Activated CD4-positive, alpha-beta memory T cell treated with anti-CD3 and anti-CD28 coated beads, Interleukin-2, amount 10 ng/mL, durations not matched to agents 7 days and 5 days (primary cell): ENCODE measurements around the gene CACNA1I. TPM values are rescaled to one million over a fixed set of nuclear protein-coding genes. Genes with fewer than 3 reads are reported as not detected.
A peak's percentile ranks its signal among the peaks of the same experiment; 100 is the strongest.

Source experiments
- CTCF ChIA-PET: fragments of 350-600 bp; sonication (Branson Sonifier 250); formaldehyde crosslinking; loops from one replicate; lab custom pipeline; 2021; ENCODE audit warnings: antibody characterized with exemption, inconsistent platforms; lab: Charles Lee
- POLR2A ChIA-PET: fragments of 350-600 bp; sonication (Branson Sonifier 250); formaldehyde crosslinking; loops from one replicate; lab custom pipeline; 2021; ENCODE audit warnings: antibody characterized with exemption; lab: Charles Lee
- DNase-seq: peaks from one replicate; pipeline ENCODE4 v3.0.0-alpha.2; 2020
- H3K27ac Mint-ChIP-seq: one replicate; pipeline ENCODE4 v1.8.0; 2021; ENCODE audit warnings: mild to moderate bottlenecking, mixed read lengths
- H3K27me3 Mint-ChIP-seq: one replicate; pipeline ENCODE4 v1.8.0; 2021; ENCODE audit warnings: mixed read lengths
- H3K36me3 Mint-ChIP-seq: one replicate; pipeline ENCODE4 v1.8.0; 2021; ENCODE audit warnings: low read depth, mixed read lengths
- H3K4me1 Mint-ChIP-seq: one replicate; pipeline ENCODE4 v1.8.0; 2021; ENCODE audit warnings: mixed read lengths
- H3K4me3 Mint-ChIP-seq: one replicate; pipeline ENCODE4 v1.8.0; 2021; ENCODE audit warnings: mild to moderate bottlenecking, mixed read lengths
- H3K9me3 Mint-ChIP-seq: one replicate; pipeline ENCODE4 v1.8.0; 2021; ENCODE audit warnings: mixed read lengths
- total RNA-seq, 2 experiments: library from RNA; stranded (reverse); gene quantifications; one replicate each; pipeline ENCODE4 v1.2.3, GENCODE V29; 2021

Gene CACNA1I
- total RNA-seq, 2 experiments from 2014 or later = 8.7 to 8.8 TPM

GRCh38 chr22:39528681-39529486 lies 41.7 kb upstream of the CACNA1I start:
- H3K4me3 Mint-ChIP-seq = peak overlapping the region; percentile 43
- DNase-seq = peak; percentile 94
- no peaks in the 10 kb centered on the region for H3K27me3 Mint-ChIP-seq
- no peaks in the 10 kb centered on the region for H3K9me3 Mint-ChIP-seq
- peaks cover 69% of the 10 kb centered on the region for H3K36me3 Mint-ChIP-seq
- peaks cover 85% of the 10 kb centered on the region for H3K4me1 Mint-ChIP-seq
- ChIA-PET POLR2A (interaction anchor here (0.6 to 11.3 kb wide), 17 partner anchors 7 to 736 kb away, joined by 3 to 121 read pairs (median 6); partner anchors contain the start of genes ATF4, MIEF1, RPL3 and TAB1), CTCF (interaction anchor here (0.6 to 7.5 kb wide), 29 partner anchors 8 to 819 kb away, joined by 3 to 210 read pairs (median 4); partner anchors contain the start of genes ATF4, MIEF1, RPL3 and TAB1)
- peak overlapping the region; percentile 69 for H3K27ac Mint-ChIP-seq

GRCh38 chr22:39529487-39529851 lies 41.1 kb upstream of the CACNA1I start:
- H3K4me1 Mint-ChIP-seq = peaks cover 85% of the 10 kb centered on the region
- H3K27ac Mint-ChIP-seq = peak overlapping the region; percentile 69
- peak overlapping the region; percentile 43 for H3K4me3 Mint-ChIP-seq
- no peaks in the 10 kb centered on the region for H3K27me3 Mint-ChIP-seq
- CTCF ChIA-PET = interaction anchor here (0.7 to 7.5 kb wide), 28 partner anchors 9 to 818 kb away, joined by 3 to 210 read pairs (median 5); partner anchors contain the start of genes ATF4, MIEF1, RPL3 and TAB1
- no peak for DNase-seq
- H3K36me3 Mint-ChIP-seq = peaks cover 63% of the 10 kb centered on the region
- POLR2A ChIA-PET = interaction anchor here (1.0 to 11.3 kb wide), 17 partner anchors 8 to 735 kb away, joined by 3 to 121 read pairs (median 6); partner anchors contain the start of genes ATF4, MIEF1, RPL3 and TAB1
- H3K9me3 Mint-ChIP-seq = no peaks in the 10 kb centered on the region

GRCh38 chr22:39530116-39530515 lies 40.4 kb upstream of the CACNA1I start:
- peak overlapping the region; percentile 24 for H3K4me3 Mint-ChIP-seq
- no peaks in the 10 kb centered on the region for H3K27me3 Mint-ChIP-seq
- H3K9me3 Mint-ChIP-seq = no peaks in the 10 kb centered on the region
- ChIA-PET POLR2A (interaction anchor here (1.0 to 11.3 kb wide), 9 partner anchors 8 to 514 kb away, joined by 3 to 121 read pairs (median 17); partner anchors contain the start of genes ATF4, MIEF1 and RPL3), CTCF (interaction anchor here (0.8 to 7.5 kb wide), 10 partner anchors 10 to 514 kb away, joined by 5 to 210 read pairs (median 11); partner anchors contain the start of genes ATF4, MIEF1 and RPL3)
- peaks cover 57% of the 10 kb centered on the region for H3K36me3 Mint-ChIP-seq
- DNase-seq = no peak
- H3K27ac Mint-ChIP-seq = peak overlapping the region; percentile 47
- H3K4me1 Mint-ChIP-seq = peaks cover 80% of the 10 kb centered on the region

DNA sequence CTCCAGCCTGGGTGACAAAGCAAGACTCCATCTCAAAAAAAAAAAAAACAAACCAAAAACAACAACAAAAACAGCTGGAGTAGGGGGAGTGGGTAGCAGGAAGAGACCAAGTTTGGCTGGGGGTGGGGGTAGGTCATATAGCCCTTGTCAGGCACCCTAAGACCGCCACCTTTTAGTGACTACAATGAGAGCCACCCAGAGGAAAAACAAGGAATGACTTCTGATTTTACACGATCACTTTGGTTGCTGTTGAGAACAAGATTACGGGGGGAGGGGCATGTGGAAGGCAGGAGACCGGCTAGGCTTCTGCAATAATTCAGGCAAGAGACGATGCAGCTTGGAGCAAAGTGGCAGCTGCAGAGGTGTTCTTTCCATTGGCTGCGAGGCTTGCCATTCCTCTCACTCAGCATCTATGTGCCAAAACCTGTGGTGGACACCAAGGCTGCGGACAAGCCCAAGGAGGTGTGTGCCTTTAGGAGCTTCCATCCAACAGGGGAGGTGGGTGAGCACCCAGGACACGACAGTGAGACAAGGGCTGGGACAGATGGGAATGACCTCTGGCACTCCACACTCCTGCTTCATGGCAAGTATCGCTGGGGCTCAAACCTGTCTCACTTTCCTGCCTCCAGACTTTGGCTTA lies 39.7 kb upstream of the CACNA1I start:
- ChIA-PET CTCF (interaction anchor here (1.0 to 7.5 kb wide), 10 partner anchors 8 to 817 kb away, joined by 3 to 210 read pairs (median 11); partner anchors contain the start of genes ATF4, MIEF1, RPL3 and TNRC6B), POLR2A (interaction anchor here (1.0 to 11.3 kb wide), 8 partner anchors 9 to 513 kb away, joined by 3 to 121 read pairs (median 17); partner anchors contain the start of genes ATF4, MIEF1 and RPL3)
- H3K36me3 Mint-ChIP-seq = peaks cover 51% of the 10 kb centered on the region
- peak overlapping the region; percentile 33 for H3K27ac Mint-ChIP-seq
- no peaks in the 10 kb centered on the region for H3K9me3 Mint-ChIP-seq
- no peaks in the 10 kb centered on the region for H3K27me3 Mint-ChIP-seq
- peaks cover 73% of the 10 kb centered on the region for H3K4me1 Mint-ChIP-seq
- H3K4me3 Mint-ChIP-seq = peak overlapping the region; percentile 46
- DNase-seq = no peak

GRCh38 chr22:39532215-39533073 lies 38.1 kb upstream of the CACNA1I start, which contains the start of gene RPS19BP1:
TSS of gene RPS19BP1 (minus strand) at chr22:39532748. CDS start at chr22:39532738, 10 bp downstream.
- Mint-ChIP-seq H3K27ac (peak within 1 kb of the TSS; percentile 86), H3K27me3 (no peaks in the 10 kb centered on the region), H3K4me1 (peaks cover 59% of the 10 kb centered on the region), H3K36me3 (peaks cover 41% of the 10 kb centered on the region), H3K9me3 (no peaks in the 10 kb centered on the region), H3K4me3 (peak within 1 kb of the TSS; percentile 94)
- ChIA-PET POLR2A (interaction anchor here (1.0 to 11.3 kb wide), 8 partner anchors 11 to 512 kb away, joined by 4 to 121 read pairs (median 6); partner anchors contain the start of genes ATF4 and RPL3), CTCF (interaction anchor here (1.0 to 7.5 kb wide), 4 partner anchors 10 to 815 kb away, joined by 3 to 210 read pairs (median 26); partner anchors contain the start of gene MIEF1)
- peak; percentile 100 for DNase-seq

- ChIA-PET POLR2A (interaction anchor here (1.5 to 2.9 kb wide), 5 partner anchors 11 to 510 kb away, joined by 4 to 13 read pairs (median 7); partner anchors contain the start of gene ATF4), CTCF (interaction anchor here (0.6 to 6.2 kb wide), 25 partner anchors 10 to 814 kb away, joined by 3 to 90 read pairs (median 5); partner anchors contain the start of genes MIEF1 and TAB1)
- H3K36me3 Mint-ChIP-seq = peaks cover 31% of the 10 kb centered on the region
- H3K27me3 Mint-ChIP-seq = no peaks in the 10 kb centered on the region
- DNase-seq = no peak
- H3K4me1 Mint-ChIP-seq = peaks cover 43% of the 10 kb centered on the region
- no peaks in the 10 kb centered on the region for H3K9me3 Mint-ChIP-seq
- H3K27ac Mint-ChIP-seq = peak overlapping the region; percentile 16
- H3K4me3 Mint-ChIP-seq = no peak overlapping the region
Measured at GRCh38 chr22:39534092-39534506, 36.5 kb upstream of the CACNA1I start.

DNA sequence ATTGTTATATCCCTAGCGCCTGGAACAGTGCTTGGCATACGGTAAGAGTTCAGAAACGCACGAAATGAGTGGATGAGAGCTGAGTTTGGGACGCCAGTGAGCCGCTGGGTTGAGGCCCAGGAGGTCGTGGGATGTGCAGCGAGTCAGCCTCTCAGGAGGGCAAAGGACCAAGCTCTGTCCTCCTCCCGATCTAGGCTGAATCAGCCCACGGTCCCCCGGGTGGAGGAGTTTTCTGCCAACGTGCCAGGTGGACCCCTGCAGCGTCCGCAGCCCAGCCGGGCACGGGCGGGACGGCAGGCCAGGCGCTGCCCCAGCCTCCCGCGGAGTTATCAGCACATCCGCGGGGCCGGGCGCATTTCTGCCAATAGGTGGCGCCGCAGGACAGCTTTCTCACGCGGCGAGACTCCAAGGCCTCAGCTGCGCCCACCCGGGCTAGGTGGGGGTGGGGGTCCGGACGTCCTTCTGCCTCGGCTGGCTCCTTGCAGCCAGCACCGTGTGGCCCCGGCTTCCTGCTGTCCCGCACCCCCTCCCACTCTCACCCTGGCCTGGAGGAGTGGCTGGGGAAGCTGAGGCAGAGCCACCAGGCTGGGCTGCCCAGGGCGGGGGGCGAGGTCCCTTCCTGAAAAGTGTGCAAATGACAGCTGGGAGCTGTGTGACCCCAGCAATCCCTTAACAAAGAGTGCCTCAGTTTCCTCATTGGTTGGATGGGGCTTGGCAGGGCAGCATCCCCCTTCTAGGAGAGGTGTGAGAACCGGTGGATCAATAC lies 35.8 kb upstream of the CACNA1I start:
- Mint-ChIP-seq H3K27ac (no peak overlapping the region), H3K4me1 (peaks cover 36% of the 10 kb centered on the region), H3K9me3 (no peaks in the 10 kb centered on the region), H3K36me3 (peaks cover 25% of the 10 kb centered on the region), H3K27me3 (no peaks in the 10 kb centered on the region), H3K4me3 (no peak overlapping the region)
- peak; percentile 83 for DNase-seq
- ChIA-PET CTCF (interaction anchor here (0.6 to 6.2 kb wide), 28 partner anchors 9 to 813 kb away, joined by 3 to 90 read pairs (median 4); partner anchors contain the start of genes MIEF1 and TAB1), POLR2A (interaction anchor here (0.8 to 2.9 kb wide), 11 partner anchors 8 to 509 kb away, joined by 3 to 13 read pairs (median 4); partner anchors contain the start of gene ATF4)

GRCh38 chr22:39535357-39535725 lies 35.2 kb upstream of the CACNA1I start:
- ChIA-PET POLR2A (interaction anchor here (0.9 to 2.9 kb wide), 10 partner anchors 9 to 509 kb away, joined by 3 to 13 read pairs (median 4); partner anchors contain the start of genes ATF4 and RPL3), CTCF (interaction anchor here (0.6 to 6.2 kb wide), 15 partner anchors 9 to 812 kb away, joined by 3 to 90 read pairs (median 5); no protein-coding TSS in a partner anchor)
- peaks cover 19% of the 10 kb centered on the region for H3K36me3 Mint-ChIP-seq
- no peaks in the 10 kb centered on the region for H3K9me3 Mint-ChIP-seq
- no peak overlapping the region for H3K27ac Mint-ChIP-seq
- H3K27me3 Mint-ChIP-seq = peaks cover 3% of the 10 kb centered on the region
- no peak overlapping the region for H3K4me3 Mint-ChIP-seq
- peaks cover 30% of the 10 kb centered on the region for H3K4me1 Mint-ChIP-seq
- DNase-seq = no peak

GRCh38 chr22:39535831-39536449 lies 34.6 kb upstream of the CACNA1I start:
- Mint-ChIP-seq H3K4me1 (peaks cover 24% of the 10 kb centered on the region), H3K4me3 (no peak overlapping the region), H3K27ac (no peak overlapping the region), H3K27me3 (peaks cover 3% of the 10 kb centered on the region), H3K36me3 (peaks cover 13% of the 10 kb centered on the region), H3K9me3 (no peaks in the 10 kb centered on the region)
- ChIA-PET POLR2A (interaction anchor here (0.9 to 2.9 kb wide), 7 partner anchors 10 to 508 kb away, joined by 3 to 13 read pairs (median 4); partner anchors contain the start of gene RPL3), CTCF (interaction anchor here (1.6 to 6.2 kb wide), 5 partner anchors 8 to 502 kb away, joined by 4 to 90 read pairs (median 17); no protein-coding TSS in a partner anchor)
- DNase-seq = no peak

DNA sequence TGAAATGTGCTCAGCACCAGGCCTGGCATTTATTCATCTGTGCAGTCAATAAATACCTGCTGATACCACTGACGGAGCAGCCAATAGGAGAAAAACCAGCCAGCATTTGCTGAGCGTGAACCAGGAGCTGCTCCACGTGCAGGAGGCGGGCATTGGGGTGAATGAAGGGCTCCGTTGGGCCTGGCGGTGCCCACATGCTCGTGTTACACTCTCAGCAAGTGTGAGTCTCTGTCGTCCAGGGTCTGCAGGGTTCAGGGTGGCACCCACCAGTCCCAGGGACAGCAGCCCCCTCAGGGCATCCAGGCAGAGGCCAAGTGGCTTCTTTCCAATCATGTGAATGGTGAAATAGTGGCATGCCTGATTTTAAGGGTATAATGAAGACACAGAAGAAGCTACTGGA lies 33.8 kb upstream of the CACNA1I start:
- H3K27me3 Mint-ChIP-seq = peaks cover 3% of the 10 kb centered on the region
- ChIA-PET CTCF (interaction anchor here (1.8 to 6.2 kb wide), 2 partner anchors 335 to 488 kb away, joined by 4 to 90 read pairs; no protein-coding TSS in a partner anchor), POLR2A (interaction anchor here (1.2 to 1.7 kb wide), 3 partner anchors 9 to 488 kb away, joined by 3 to 5 read pairs (median 5); partner anchors contain the start of gene RPL3)
- peaks cover 17% of the 10 kb centered on the region for H3K4me1 Mint-ChIP-seq
- no peaks in the 10 kb centered on the region for H3K9me3 Mint-ChIP-seq
- no peak overlapping the region for H3K27ac Mint-ChIP-seq
- DNase-seq = no peak
- H3K4me3 Mint-ChIP-seq = no peak overlapping the region
- peaks cover 7% of the 10 kb centered on the region for H3K36me3 Mint-ChIP-seq
